ENCODE results near the gene SEC24A. TPM values are rescaled to one million over a fixed set of nuclear protein-coding genes. Genes with fewer than 3 reads are reported as not detected.
"Not testable (repeated sequence)": the region's sequence is repeated elsewhere in the genome, so short reads cannot be mapped to it uniquely, and the experiment has no call there.

The SEC24A gene
- polyA plus RNA-seq, 4 donors = 9.9 to 53.0 (median 21.0) TPM

- not testable (repeated sequence) for H3K27ac ChIP-seq (ENCODE audit: low read depth in 1 of 3, low read length in 2 of 3); H3K9me3 ChIP-seq (ENCODE audit: control insufficient read depth in 2 of 2, insufficient read depth in 1 of 2, low read depth in 1 of 2, low read length in 1 of 2); H3K4me1 ChIP-seq (ENCODE audit: control insufficient read depth in 3 of 3, insufficient read depth in 2 of 3, low read depth in 1 of 3, low read length in 2 of 3); DNase-seq; H3K4me3 ChIP-seq (ENCODE audit: low read depth in 1 of 3, low read length in 3 of 3); FAIRE-seq; H3K27me3 ChIP-seq (ENCODE audit: control insufficient read depth in 3 of 3, insufficient read depth in 3 of 3, low read length in 3 of 3)
- 95 to 97% (median 96%) methylated on average over 21 of the region's 21 CpGs for WGBS, 3 donors
- H3K36me3 ChIP-seq (ENCODE audit: control insufficient read depth in 3 of 3, insufficient read depth in 2 of 3, low read depth in 1 of 3, low read length in 3 of 3) = peaks cover 6 to 65% (median 27%) of the 10 kb centered on the region in 3 donors
Measured at GRCh38 chr5:134767528-134768291, 119.1 kb downstream of the SEC24A start.

GRCh38 chr5:134769206-134769605 lies 120.6 kb downstream of the SEC24A start:
- WGBS, 3 donors = 83 to 95% (median 85%) methylated on average over 4 of the region's 4 CpGs
- peaks cover 4 to 67% (median 27%) of the 10 kb centered on the region in 3 donors for H3K36me3 ChIP-seq (ENCODE audit: control insufficient read depth in 3 of 3, insufficient read depth in 2 of 3, low read depth in 1 of 3, low read length in 3 of 3)
- FAIRE-seq = no peak
- H3K27ac ChIP-seq (ENCODE audit: low read depth in 1 of 3, low read length in 2 of 3) = no peak overlapping the region
- H3K27me3 ChIP-seq (ENCODE audit: control insufficient read depth in 3 of 3, insufficient read depth in 3 of 3, low read length in 3 of 3) = no peaks in the 10 kb centered on the region
- no peaks in the 10 kb centered on the region for H3K9me3 ChIP-seq (ENCODE audit: control insufficient read depth in 2 of 2, insufficient read depth in 1 of 2, low read depth in 1 of 2, low read length in 1 of 2)
- no peak for DNase-seq
- H3K4me1 ChIP-seq (ENCODE audit: control insufficient read depth in 3 of 3, insufficient read depth in 2 of 3, low read depth in 1 of 3, low read length in 2 of 3) = no peaks in the 10 kb centered on the region
- H3K4me3 ChIP-seq (ENCODE audit: low read depth in 1 of 3, low read length in 3 of 3) = no peak overlapping the region

GRCh38 chr5:134772461-134773125 lies 124.0 kb downstream of the SEC24A start:
- H3K9me3 ChIP-seq (ENCODE audit: control insufficient read depth in 2 of 2, insufficient read depth in 1 of 2, low read depth in 1 of 2, low read length in 1 of 2) = no peaks in the 10 kb centered on the region
- H3K4me1 ChIP-seq (ENCODE audit: control insufficient read depth in 3 of 3, insufficient read depth in 2 of 3, low read depth in 1 of 3, low read length in 2 of 3) = no peaks in the 10 kb centered on the region
- no peak overlapping the region for H3K4me3 ChIP-seq (ENCODE audit: low read depth in 1 of 3, low read length in 3 of 3)
- 92 to 95% (median 94%) methylated on average over 10 of the region's 10 CpGs for WGBS, 3 donors
- DNase-seq (no peak), FAIRE-seq (no peak)
- no peak overlapping the region for H3K27ac ChIP-seq (ENCODE audit: low read depth in 1 of 3, low read length in 2 of 3)
- H3K36me3 ChIP-seq (ENCODE audit: control insufficient read depth in 3 of 3, insufficient read depth in 2 of 3, low read depth in 1 of 3, low read length in 3 of 3) = peaks cover 5 to 68% (median 19%) of the 10 kb centered on the region in 3 donors
- H3K27me3 ChIP-seq (ENCODE audit: control insufficient read depth in 3 of 3, insufficient read depth in 3 of 3, low read length in 3 of 3) = no peaks in the 10 kb centered on the region

- H3K9me3 ChIP-seq (ENCODE audit: control insufficient read depth in 2 of 2, insufficient read depth in 1 of 2, low read depth in 1 of 2, low read length in 1 of 2) = no peaks in the 10 kb centered on the region
- H3K27me3 ChIP-seq (ENCODE audit: control insufficient read depth in 3 of 3, insufficient read depth in 3 of 3, low read length in 3 of 3) = no peaks in the 10 kb centered on the region
- peaks cover 11 to 62% (median 13%) of the 10 kb centered on the region in 3 donors for H3K36me3 ChIP-seq (ENCODE audit: control insufficient read depth in 3 of 3, insufficient read depth in 2 of 3, low read depth in 1 of 3, low read length in 3 of 3)
- no peak for FAIRE-seq
- H3K4me3 ChIP-seq (ENCODE audit: low read depth in 1 of 3, low read length in 3 of 3) = no peak overlapping the region
- H3K27ac ChIP-seq (ENCODE audit: low read depth in 1 of 3, low read length in 2 of 3) = no peak overlapping the region
- WGBS, 3 donors = 88 to 98% (median 94%) methylated on average over 2 of the region's 2 CpGs
- no peak for DNase-seq
- no peaks in the 10 kb centered on the region for H3K4me1 ChIP-seq (ENCODE audit: control insufficient read depth in 3 of 3, insufficient read depth in 2 of 3, low read depth in 1 of 3, low read length in 2 of 3)
Measured at GRCh38 chr5:134777366-134777765, 128.8 kb downstream of the SEC24A start.

Other genes starting within 250 kb of the SEC24A start
- 10 to 100 TPM; 29.2 to 52.1 (median 43.0) TPM for gene CDKN2AIPNL, start 236.9 kb upstream of the SEC24A start, polyA plus RNA-seq
- 10 to 100 TPM in 2 of 4 donors, 1 to 10 TPM in 2; 8.1 to 37.4 (median 16.3) TPM for gene JADE2, start 123.1 kb upstream of the SEC24A start, polyA plus RNA-seq
- gene SAR1B, start 16.0 kb upstream of the SEC24A start, polyA plus RNA-seq = 10 to 100 TPM; 45.5 to 92.6 (median 67.1) TPM
- 10 to 100 TPM; 37.0 to 80.0 (median 52.5) TPM for gene CAMLG, start 89.8 kb downstream of the SEC24A start, polyA plus RNA-seq
- gene DDX46, start 110.0 kb downstream of the SEC24A start, polyA plus RNA-seq = 10 to 100 TPM; 17.0 to 53.9 (median 20.3) TPM
- 10 to 100 TPM; 13.2 to 49.4 (median 19.9) TPM for gene C5orf24, start 197.2 kb downstream of the SEC24A start, polyA plus RNA-seq
- 10 to 100 TPM; 11.9 to 51.5 (median 33.8) TPM for gene TXNDC15, start 225.6 kb downstream of the SEC24A start, polyA plus RNA-seq

Measured in small intestine (tissue), 7 donors.